ENCODE results near the gene ENKUR.
"Not testable (repeated sequence)": the region's sequence is repeated elsewhere in the genome, so short reads cannot be mapped to it uniquely, and the experiment has no call there.

Gene ENKUR

GRCh38 chr10:25017154-25017590 lies 1.2 kb upstream of the ENKUR start:
- peak; percentile 34 for DNase-seq (ENCODE audit: low spot score)
- in situ Hi-C loops (cut with MboI; ENCODE audit: low sequenced_read_pairs, unreplicated experiment): no loop called here
- TF ChIP-seq CTCF (IDR thresholded peaks at IDR 0.05; ENCODE audit: borderline replicate concordance, control extremely low read depth, extremely low read depth, insufficient read depth, missing control alignments): no peak

GRCh38 chr10:25016376-25017153 lies 607 bp upstream of the ENKUR start, which contains the start of gene THNSL1:
TSS of gene THNSL1 (plus strand) at chr10:25016612. CDS start at chr10:25023224, 6,612 bp downstream.
- in situ Hi-C loops (cut with MboI; ENCODE audit: low sequenced_read_pairs, unreplicated experiment): no loop called here
- TF ChIP-seq CTCF (IDR thresholded peaks at IDR 0.05; ENCODE audit: borderline replicate concordance, control extremely low read depth, extremely low read depth, insufficient read depth, missing control alignments): no peak
- peak; percentile 96 for DNase-seq (ENCODE audit: low spot score)

- in situ Hi-C loops (cut with MboI; ENCODE audit: low sequenced_read_pairs, unreplicated experiment): no loop called here
- TF ChIP-seq CTCF (IDR thresholded peaks at IDR 0.05; ENCODE audit: borderline replicate concordance, control extremely low read depth, extremely low read depth, insufficient read depth, missing control alignments): no peak
- DNase-seq (ENCODE audit: low spot score): no peak
Observed at GRCh38 chr10:25014579-25014978, 1.4 kb downstream of the ENKUR start.

GRCh38 chr10:25011591-25011990 lies 4.4 kb downstream of the ENKUR start:
- DNase-seq (ENCODE audit: low spot score); in situ Hi-C loops (cut with MboI; ENCODE audit: low sequenced_read_pairs, unreplicated experiment): not testable (repeated sequence)

GRCh38 chr10:24998044-24998443 lies 17.9 kb downstream of the ENKUR start:
- no peak for DNase-seq (ENCODE audit: low spot score)
- TF ChIP-seq CTCF (IDR thresholded peaks at IDR 0.05; ENCODE audit: borderline replicate concordance, control extremely low read depth, extremely low read depth, insufficient read depth, missing control alignments): no peak
- in situ Hi-C loops (cut with MboI; ENCODE audit: low sequenced_read_pairs, unreplicated experiment): no loop called here

- DNase-seq (ENCODE audit: low spot score): no peak
- no peak for TF ChIP-seq CTCF (IDR thresholded peaks at IDR 0.05; ENCODE audit: borderline replicate concordance, control extremely low read depth, extremely low read depth, insufficient read depth, missing control alignments)
- in situ Hi-C loops (cut with MboI; ENCODE audit: low sequenced_read_pairs, unreplicated experiment): no loop called here
Observed at GRCh38 chr10:24995072-24995471, 20.9 kb downstream of the ENKUR start.

- in situ Hi-C loops (cut with MboI; ENCODE audit: low sequenced_read_pairs, unreplicated experiment): no loop called here
- DNase-seq (ENCODE audit: low spot score): no peak
- no peak for TF ChIP-seq CTCF (IDR thresholded peaks at IDR 0.05; ENCODE audit: borderline replicate concordance, control extremely low read depth, extremely low read depth, insufficient read depth, missing control alignments)
Observed at GRCh38 chr10:24993237-24993958, 22.6 kb downstream of the ENKUR start.
